Large intestine (tissue), 3 donors: ENCODE data around the gene PARD3. TPM values are rescaled to one million over a fixed set of nuclear protein-coding genes. Genes with fewer than 3 reads are reported as not detected.

Experiments used
- DNase-seq, 2 donors: peaks; one replicate each; pipeline versions ENCODE4 v3.0.0 to v3.0.0-alpha.2; 2013
- H3K27ac ChIP-seq: one replicate; pipeline ENCODE4 v1.5.1; 2013; ENCODE audit warnings: low read length
- H3K27me3 ChIP-seq: 2 replicates; pipeline ENCODE4 v1.6.1; 2013; ENCODE audit warnings: low read length; ENCODE audit not compliant: control insufficient read depth, insufficient read depth
- H3K36me3 ChIP-seq: 2 replicates; pipeline ENCODE4 v1.6.1; 2013; ENCODE audit warnings: low read length; ENCODE audit not compliant: control insufficient read depth, insufficient read depth
- H3K4me1 ChIP-seq: one replicate; pipeline ENCODE4 v1.6.1; 2013; ENCODE audit warnings: low read length; ENCODE audit not compliant: control insufficient read depth, insufficient read depth
- H3K4me3 ChIP-seq: one replicate; pipeline ENCODE4 v1.5.1; 2013; ENCODE audit warnings: low read length
- H3K9me3 ChIP-seq: one replicate; pipeline ENCODE4 v1.6.1; 2013; ENCODE audit warnings: mild to moderate bottlenecking, low read depth, low read length, moderate library complexity; ENCODE audit not compliant: control insufficient read depth
- WGBS: methylation state at CpG from one replicate; pipeline ENCODE4 v1.1.5; 2013; ENCODE audit warnings: low lambda C conversion rate; ENCODE audit not compliant: insufficient coverage; 5-methylcytosine and 5-hydroxymethylcytosine counted together
- polyA plus RNA-seq: library from polyadenylated mRNA; unstranded; fragments of 120-200 nt; gene quantifications from one replicate; pipeline ENCODE4 v1.2.1, GENCODE V29; 2013

PARD3 gene
- polyA plus RNA-seq, 1 donor: 25.5 TPM

DNA sequence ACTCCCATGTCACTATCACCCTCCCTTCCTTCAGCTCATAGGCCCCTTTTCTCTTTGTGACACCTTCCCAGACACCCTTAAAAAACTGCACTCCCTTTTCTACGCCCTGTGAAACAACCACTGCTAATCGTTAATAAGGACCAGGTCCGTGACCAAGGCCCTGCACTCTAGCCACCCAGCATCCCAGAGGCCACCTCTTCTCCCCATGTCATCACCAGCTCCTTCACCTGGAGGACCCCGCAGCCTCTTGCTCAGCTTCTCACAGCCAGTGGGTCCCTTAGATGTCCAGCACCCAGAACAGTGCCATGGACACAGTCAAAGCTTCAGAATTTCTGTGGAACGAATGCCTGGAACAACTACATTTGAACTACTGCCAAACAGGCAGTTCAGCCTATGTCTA lies 2.3 kb downstream of the PARD3 start:
- DNase-seq: no peak
- no peaks in the 10 kb centered on the region for H3K27me3 ChIP-seq
- peaks cover 17% of the 10 kb centered on the region for H3K4me1 ChIP-seq
- no peak overlapping the region for H3K4me3 ChIP-seq
- H3K36me3 ChIP-seq: no peaks in the 10 kb centered on the region
- H3K27ac ChIP-seq: no peak overlapping the region
- H3K9me3 ChIP-seq: no peaks in the 10 kb centered on the region
- 58% methylated on average over 2 of the region's 5 CpGs for WGBS

DNA sequence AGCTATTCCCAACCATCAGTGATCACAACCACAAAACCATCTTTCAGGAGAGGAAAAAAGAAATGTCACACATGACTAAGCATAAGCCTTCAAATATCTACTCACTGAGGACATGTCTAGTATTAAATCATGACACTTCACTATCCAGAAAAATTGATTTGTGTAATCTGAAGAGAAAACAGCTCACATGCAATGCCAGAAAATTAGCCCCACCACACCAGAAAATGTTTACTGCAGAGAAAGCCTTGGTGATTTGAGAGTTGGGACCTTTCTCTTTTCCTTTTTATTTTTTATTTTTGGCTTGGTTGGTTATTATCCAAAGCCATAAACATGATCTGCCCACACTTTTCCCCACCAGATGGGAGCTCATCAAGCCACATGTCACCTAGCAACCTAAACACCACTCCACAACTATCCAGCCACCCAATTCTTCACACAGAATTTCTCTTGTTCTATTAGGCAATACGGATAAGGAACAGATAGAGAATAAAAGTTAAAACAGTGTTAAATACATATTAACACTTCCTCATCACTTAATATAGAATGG lies 3.1 kb downstream of the PARD3 start:
- H3K36me3 ChIP-seq: no peaks in the 10 kb centered on the region
- no CpG with 5 or more reads among the region's 1 CpG for WGBS
- no peaks in the 10 kb centered on the region for H3K27me3 ChIP-seq
- no peak overlapping the region for H3K27ac ChIP-seq
- H3K9me3 ChIP-seq: no peaks in the 10 kb centered on the region
- no peak for DNase-seq
- peaks cover 17% of the 10 kb centered on the region for H3K4me1 ChIP-seq
- no peak overlapping the region for H3K4me3 ChIP-seq

DNA sequence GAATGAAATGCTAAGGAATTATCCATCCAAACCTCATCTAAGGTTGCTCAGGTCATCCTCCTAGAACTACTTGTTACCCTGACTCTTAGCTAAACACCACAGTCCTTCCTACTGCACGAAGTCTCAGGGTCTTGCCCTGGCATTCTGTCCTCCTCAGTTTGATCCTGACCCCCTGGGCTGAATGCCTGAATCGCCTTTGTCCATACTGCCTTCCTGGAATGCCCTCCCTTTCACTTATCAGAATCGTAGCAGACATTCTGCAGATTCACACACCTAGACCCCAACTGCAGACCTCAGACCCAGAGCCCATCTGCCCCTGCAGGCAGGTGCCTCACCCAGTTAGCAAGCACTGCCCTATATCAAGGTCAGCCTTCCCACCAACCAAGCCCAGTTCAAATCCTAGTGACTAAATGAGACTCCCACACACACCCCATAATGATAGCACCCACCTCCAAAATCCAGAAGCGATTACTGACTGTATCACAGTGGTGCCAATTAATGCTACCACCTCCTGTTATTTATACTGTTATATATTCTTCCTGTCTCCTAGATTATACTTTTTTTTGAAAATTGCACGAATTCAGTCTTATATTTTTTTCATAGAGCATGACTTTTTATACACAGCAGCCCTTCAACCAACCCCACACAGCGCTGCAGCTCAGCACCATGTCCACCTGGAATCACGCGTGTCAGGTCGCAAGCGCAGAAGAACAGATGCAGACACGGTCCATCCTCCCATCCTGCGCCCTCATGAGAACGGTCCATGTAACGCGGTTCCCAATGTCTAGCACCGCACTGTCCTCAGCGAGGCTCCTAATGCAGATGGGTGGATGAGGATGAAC lies 3.7 kb downstream of the PARD3 start:
- no peak for DNase-seq
- WGBS: 100% methylated on average over 1 of the region's 17 CpGs
- H3K27me3 ChIP-seq: no peaks in the 10 kb centered on the region
- peaks cover 13% of the 10 kb centered on the region for H3K4me1 ChIP-seq
- no peak overlapping the region for H3K27ac ChIP-seq
- H3K9me3 ChIP-seq: no peaks in the 10 kb centered on the region
- no peaks in the 10 kb centered on the region for H3K36me3 ChIP-seq
- no peak overlapping the region for H3K4me3 ChIP-seq

DNA sequence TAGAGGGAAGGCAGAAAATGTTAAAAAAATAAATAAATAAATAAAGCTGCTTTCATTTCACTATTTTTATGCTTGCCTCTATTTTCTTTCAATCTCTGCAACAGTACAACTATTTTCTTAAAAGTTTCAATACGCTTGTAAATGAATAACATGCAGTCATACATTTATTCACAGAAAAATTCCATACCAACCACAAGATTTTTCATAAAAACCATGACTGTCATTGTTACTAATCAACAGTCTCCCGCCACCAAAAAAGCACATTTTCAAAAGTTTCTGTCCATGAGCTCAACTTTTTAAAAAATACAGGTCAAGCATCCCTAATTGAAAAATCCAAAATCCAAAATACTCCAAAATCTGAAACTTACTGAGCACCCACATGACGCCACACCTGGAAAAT lies 5.3 kb downstream of the PARD3 start:
- H3K27me3 ChIP-seq: no peaks in the 10 kb centered on the region
- H3K27ac ChIP-seq: no peak overlapping the region
- DNase-seq: no peak
- H3K4me3 ChIP-seq: no peak overlapping the region
- 100% methylated on average over 2 of the region's 3 CpGs for WGBS
- H3K4me1 ChIP-seq: peaks cover 6% of the 10 kb centered on the region
- H3K36me3 ChIP-seq: no peaks in the 10 kb centered on the region
- no peaks in the 10 kb centered on the region for H3K9me3 ChIP-seq

DNA sequence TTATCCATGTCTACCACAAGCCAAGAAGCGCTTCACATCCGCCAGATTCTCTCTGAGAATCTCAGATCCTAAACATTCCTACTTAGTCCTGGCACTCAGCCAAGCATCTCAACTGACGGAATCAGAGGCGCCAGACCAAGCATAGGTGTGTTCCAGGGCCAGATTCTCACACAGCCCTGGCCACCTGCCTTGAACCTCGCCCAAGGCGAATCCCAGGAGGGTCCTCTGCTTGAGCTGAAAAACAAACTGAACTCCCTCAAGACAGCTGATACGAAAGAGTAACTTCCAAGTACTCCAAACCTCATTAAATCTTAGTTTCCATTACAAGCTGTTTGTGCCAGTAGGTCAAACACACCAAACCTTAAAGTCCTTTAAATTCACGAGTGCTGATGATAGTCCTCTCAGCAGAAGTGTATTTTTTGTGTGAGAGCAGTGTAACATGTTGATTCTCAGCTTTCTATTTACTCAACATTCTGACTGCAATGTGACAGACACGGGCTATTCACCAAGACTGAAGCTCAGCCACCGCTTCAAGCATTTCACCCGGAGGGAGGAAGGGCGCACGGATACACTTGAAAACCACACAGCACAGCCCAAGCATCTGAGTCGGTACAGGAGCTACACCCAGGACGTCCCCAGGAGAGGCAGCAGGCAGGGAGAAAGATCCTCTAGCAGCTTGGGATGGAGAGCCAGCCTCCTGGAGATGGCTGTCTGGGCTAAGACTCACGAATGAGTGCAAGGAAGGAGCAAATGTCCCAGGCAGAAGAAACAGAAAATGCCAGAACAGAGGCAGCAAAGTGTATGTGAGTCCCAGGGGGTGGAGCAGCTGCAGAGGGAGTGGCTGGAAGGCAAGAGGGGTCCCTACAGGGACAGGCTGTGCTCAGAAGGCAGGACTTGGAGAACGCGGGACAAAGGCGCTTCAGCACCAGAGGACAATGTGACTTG lies 6.0 kb downstream of the PARD3 start:
- 80% methylated on average over 1 of the region's 19 CpGs for WGBS
- peak overlapping the region; percentile 18 for H3K27ac ChIP-seq
- peaks cover 6% of the 10 kb centered on the region for H3K4me1 ChIP-seq
- no peaks in the 10 kb centered on the region for H3K27me3 ChIP-seq
- no peaks in the 10 kb centered on the region for H3K9me3 ChIP-seq
- no peak overlapping the region for H3K4me3 ChIP-seq
- peak in 1 of 2 donors; percentile 19 for DNase-seq
- H3K36me3 ChIP-seq: no peaks in the 10 kb centered on the region

DNA sequence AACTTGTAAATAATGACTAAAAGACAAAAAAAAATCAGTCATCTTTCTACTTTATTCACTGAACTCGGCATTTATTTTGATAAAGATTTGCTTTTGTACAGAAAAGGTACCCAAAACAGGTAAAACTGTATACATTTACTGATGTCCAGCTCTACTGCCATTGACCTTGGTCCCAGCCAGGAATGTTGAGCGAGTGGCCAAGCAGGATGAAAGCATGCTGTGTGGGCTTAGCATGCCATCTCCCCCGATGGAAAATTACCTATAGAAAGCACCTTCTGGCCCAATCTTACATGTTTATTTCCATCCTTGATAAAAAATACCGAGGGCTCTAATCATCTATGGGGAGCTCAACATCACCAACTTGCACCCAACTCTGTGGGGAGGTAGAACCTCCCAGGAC lies 6.8 kb downstream of the PARD3 start:
- H3K36me3 ChIP-seq: no peaks in the 10 kb centered on the region
- DNase-seq: no peak
- WGBS: no CpG with 5 or more reads among the region's 4 CpGs
- no peak overlapping the region for H3K4me3 ChIP-seq
- no peak overlapping the region for H3K27ac ChIP-seq
- no peaks in the 10 kb centered on the region for H3K27me3 ChIP-seq
- no peaks in the 10 kb centered on the region for H3K9me3 ChIP-seq
- peaks cover 6% of the 10 kb centered on the region for H3K4me1 ChIP-seq

DNA sequence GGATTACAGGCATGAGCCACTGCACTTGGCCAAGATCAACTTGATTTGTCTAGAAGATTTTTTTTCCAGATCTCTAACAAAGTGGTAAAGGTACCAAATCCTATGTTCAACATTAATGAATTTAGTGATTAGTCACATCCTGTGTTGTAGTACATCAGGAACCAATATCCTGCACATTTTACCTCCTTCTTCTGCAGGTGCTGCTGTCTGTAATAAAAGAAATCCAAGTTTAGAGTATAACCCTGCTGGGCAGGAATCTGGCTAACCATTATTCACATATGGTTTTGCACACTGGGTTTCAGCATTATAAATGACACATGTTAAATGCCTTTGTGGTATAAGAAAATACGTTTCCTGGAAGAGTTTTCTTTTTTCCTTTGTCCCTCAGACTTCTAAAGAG lies 10.8 kb downstream of the PARD3 start:
- no peak for DNase-seq
- Histone ChIP-seq H3K27ac (no peak overlapping the region), H3K9me3 (no peaks in the 10 kb centered on the region), H3K27me3 (no peaks in the 10 kb centered on the region), H3K4me1 (peaks cover 2% of the 10 kb centered on the region), H3K36me3 (peaks cover under 1% of the 10 kb centered on the region), H3K4me3 (no peak overlapping the region)
- WGBS: 83% methylated on average over 1 of the region's 1 CpG

DNA sequence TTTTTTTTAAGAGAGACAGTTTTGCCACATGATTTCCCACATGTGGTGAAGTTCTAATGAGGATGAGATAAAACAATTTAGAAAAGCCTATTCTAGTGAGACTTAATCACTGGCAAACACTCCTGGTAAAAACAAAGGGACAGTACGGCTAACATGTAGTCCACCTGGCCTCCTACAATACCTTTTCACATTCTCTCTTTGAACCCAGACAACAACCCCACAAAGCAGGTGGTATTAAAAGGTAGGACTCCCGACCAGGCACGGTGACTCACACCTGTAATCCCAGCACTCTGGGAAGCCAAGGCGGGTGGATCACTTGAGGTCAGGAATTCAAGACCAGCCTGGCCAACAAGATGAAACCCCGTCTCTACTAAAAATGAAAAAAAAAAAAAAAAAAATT lies 12.4 kb downstream of the PARD3 start:
- Histone ChIP-seq H3K27ac (no peak overlapping the region), H3K36me3 (peaks cover 2% of the 10 kb centered on the region), H3K4me3 (no peak overlapping the region), H3K9me3 (no peaks in the 10 kb centered on the region), H3K27me3 (no peaks in the 10 kb centered on the region), H3K4me1 (peaks cover 2% of the 10 kb centered on the region)
- WGBS: 25% methylated on average over 1 of the region's 5 CpGs
- no peak for DNase-seq

DNA sequence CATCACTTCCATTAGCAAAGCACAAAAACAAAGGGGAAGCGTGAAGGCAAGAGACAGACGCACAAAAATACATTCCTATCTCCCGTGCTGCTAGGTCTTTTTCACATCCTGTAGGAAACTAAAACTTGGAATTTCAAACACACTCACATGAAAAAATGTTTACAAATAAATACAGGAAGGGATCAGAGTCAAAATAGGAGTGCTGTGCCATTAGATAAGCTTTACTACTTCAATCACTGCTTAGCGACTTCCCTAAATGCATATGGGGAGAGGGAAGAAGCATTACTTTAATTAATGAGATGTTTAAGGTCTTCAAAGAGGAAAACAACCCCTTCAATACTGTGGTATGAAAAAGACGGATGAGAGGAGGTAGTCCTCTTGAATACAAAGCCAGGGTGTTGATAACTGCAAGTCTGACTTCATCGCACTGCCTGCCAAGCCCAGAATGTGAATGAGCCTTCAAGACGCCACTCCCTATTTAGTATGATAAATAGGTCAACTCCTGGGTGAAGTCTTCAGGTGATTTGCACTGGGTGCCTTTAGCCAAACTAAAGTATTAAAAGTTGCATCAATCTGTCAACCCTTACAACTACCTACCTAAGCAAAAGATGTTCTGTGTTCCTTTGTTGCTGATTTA lies 13.9 kb downstream of the PARD3 start:
- H3K9me3 ChIP-seq: no peaks in the 10 kb centered on the region
- H3K27ac ChIP-seq: no peak overlapping the region
- no peak overlapping the region for H3K4me3 ChIP-seq
- H3K27me3 ChIP-seq: no peaks in the 10 kb centered on the region
- peaks cover 2% of the 10 kb centered on the region for H3K36me3 ChIP-seq
- DNase-seq: no peak
- H3K4me1 ChIP-seq: peaks cover 2% of the 10 kb centered on the region
- no CpG with 5 or more reads among the region's 7 CpGs for WGBS

DNA sequence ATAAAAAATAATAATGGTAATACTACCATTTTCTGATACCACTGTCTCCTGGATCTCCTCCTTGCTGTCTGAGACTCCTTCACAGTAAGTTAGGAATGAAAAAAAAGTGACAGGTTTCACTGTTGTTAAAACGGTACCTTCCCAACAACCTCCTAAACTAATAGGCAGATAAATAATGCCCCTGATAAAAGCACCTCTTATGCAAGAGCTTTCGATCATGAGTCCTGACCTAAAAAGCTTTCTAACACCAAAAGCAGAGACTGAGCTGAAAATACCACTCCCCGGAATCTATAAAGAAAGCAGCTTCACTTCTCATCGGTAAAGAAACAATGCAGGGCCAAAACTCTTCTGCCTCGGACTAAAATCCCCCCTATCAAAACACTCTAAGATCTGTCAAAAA lies 14.5 kb downstream of the PARD3 start:
- no peak overlapping the region for H3K4me3 ChIP-seq
- no CpG with 5 or more reads among the region's 5 CpGs for WGBS
- DNase-seq: no peak

More for the DNA sequence above, 14.5 kb downstream of the PARD3 start:
- Histone ChIP-seq H3K27me3 (no peaks in the 10 kb centered on the region), H3K9me3 (no peaks in the 10 kb centered on the region), H3K4me1 (peaks cover 2% of the 10 kb centered on the region), H3K27ac (no peak overlapping the region), H3K36me3 (peaks cover 2% of the 10 kb centered on the region)
